K562 (cell line): ENCODE measurements around the gene NOP58. TPM values are rescaled to one million over a fixed set of nuclear protein-coding genes. Genes with fewer than 3 reads are reported as not detected.

Experiments
- ASH1L ChIP-seq: fragments of 450-650 bp; IDR thresholded peaks from 2 replicates; pipeline ENCODE4 v1.6.1; 2018; ENCODE audit warnings: borderline replicate concordance, mild to moderate bottlenecking, low read depth; ENCODE audit not compliant: partially characterized antibody
- CBFB ChIP-seq: sonication (generic); formaldehyde crosslinking; IDR thresholded peaks from 2 replicates; pipeline ENCODE4 v1.4.0; 2020; ENCODE audit warnings: mild to moderate bottlenecking, missing genetic modification reagents
- CHD1 ChIP-seq: fragments of 200-600 bp; sonication (generic); IDR thresholded peaks from one replicate; pipeline ENCODE4 v1.6.1; 2012; ENCODE audit warnings: mild to moderate bottlenecking, moderate library complexity, low read length, inconsistent platforms
- GATAD2A ChIP-seq: fragments of 450-650 bp; IDR thresholded peaks from 2 replicates; pipeline ENCODE4 v1.6.1; 2017
- HDAC6 ChIP-seq: IDR thresholded peaks from 2 replicates; pipeline ENCODE4 v1.6.1; 2012; ENCODE audit warnings: low read depth, mild to moderate bottlenecking, control low read depth, inconsistent platforms, low read length, moderate library complexity
- HNRNPLL ChIP-seq: fragments of 200-400 bp; formaldehyde crosslinking; IDR thresholded peaks from 2 replicates; pipeline ENCODE4 v1.6.1; 2017; ENCODE audit warnings: low read length, low read depth, mild to moderate bottlenecking; ENCODE audit not compliant: poor library complexity, severe bottlenecking
- HNRNPUL1 ChIP-seq: fragments of 200-400 bp; formaldehyde crosslinking; IDR thresholded peaks from 2 replicates; pipeline ENCODE4 v1.6.1; 2017; ENCODE audit warnings: low read length
- KAT8 ChIP-seq: fragments of 450-650 bp; IDR thresholded peaks from 2 replicates; pipeline ENCODE4 v1.6.1; 2016; ENCODE audit warnings: low read depth, mild to moderate bottlenecking
- KLF13 ChIP-seq: fragments of 450-650 bp; IDR thresholded peaks from 2 replicates; pipeline ENCODE4 v1.6.1; 2016; ENCODE audit warnings: missing genetic modification characterization, low read depth, mild to moderate bottlenecking, missing compliant biosample characterization, moderate library complexity, borderline replicate concordance
- NFE2 ChIP-seq: IDR thresholded peaks from 2 replicates; pipeline ENCODE4 v1.6.1; 2014; ENCODE audit warnings: antibody characterized with exemption, low read depth
- POLR3A ChIP-seq: IDR thresholded peaks from 2 replicates; pipeline ENCODE4 v1.6.1; 2011; ENCODE audit warnings: borderline replicate concordance, mild to moderate bottlenecking, moderate library complexity; ENCODE audit not compliant: insufficient read length, insufficient read depth; ENCODE audit errors: extremely low read depth
- RFX5 ChIP-seq: IDR thresholded peaks from 2 replicates; pipeline ENCODE4 v1.6.1; 2011; ENCODE audit warnings: low read depth, mild to moderate bottlenecking, improper control_type of control experiment, low read length
- SAFB ChIP-seq: fragments of 200-400 bp; formaldehyde crosslinking; IDR thresholded peaks from 2 replicates; pipeline ENCODE4 v1.6.1; 2017; ENCODE audit warnings: low read depth, low read length, borderline replicate concordance
- SMARCC2 ChIP-seq: fragments of 450-650 bp; IDR thresholded peaks from 2 replicates; pipeline ENCODE4 v1.6.1; 2017; ENCODE audit warnings: antibody characterized with exemption, moderate library complexity, mild to moderate bottlenecking, low read depth
- SPI1 ChIP-seq: IDR thresholded peaks from 2 replicates; pipeline ENCODE4 v1.6.1; 2011; ENCODE audit warnings: low read depth, low read length, control low read depth, borderline replicate concordance
- SRF ChIP-seq, 2 experiments: fragments of 250-450, 450-650 bp in 1 of 2; sonication (Bioruptor Pico) in 1 of 2; sonication (generic) in 1 of 2; formaldehyde crosslinking; IDR thresholded peaks; 2 replicates each; pipeline versions ENCODE4 v1.5.0 to v1.5.1; 2020 to 2022; ENCODE audit warnings: mild to moderate bottlenecking in 1 of 2, missing genetic modification reagents in 1 of 2
- TAL1 ChIP-seq: fragments of 450-650 bp; IDR thresholded peaks from 2 replicates; pipeline ENCODE4 v1.6.1; 2016; ENCODE audit warnings: mild to moderate bottlenecking
- ZFP30 ChIP-seq: fragments of 250-450 bp; sonication (Bioruptor Pico); IDR thresholded peaks from 2 replicates; pipeline ENCODE4 v1.8.0; 2022; ENCODE audit warnings: moderate library complexity, mild to moderate bottlenecking, inconsistent platforms, borderline replicate concordance
- ZNF143 ChIP-seq: sonication (generic); formaldehyde crosslinking; IDR thresholded peaks from 2 replicates; pipeline ENCODE4 v1.9.0; 2022; ENCODE audit warnings: mild to moderate bottlenecking, missing genetic modification reagents
- ZNF324 ChIP-seq: fragments of 250-450 bp; sonication (Bioruptor Pico); IDR thresholded peaks from 2 replicates; pipeline ENCODE4 v1.4.0; 2020; ENCODE audit warnings: mild to moderate bottlenecking
- ZNF778 ChIP-seq: fragments of 450-650 bp; formaldehyde crosslinking; IDR thresholded peaks from 2 replicates; pipeline ENCODE4 v1.4.0; 2020; ENCODE audit warnings: mild to moderate bottlenecking, moderate library complexity
- polyA plus RNA-seq, 8 experiments: library from polyadenylated mRNA; depleted of rRNA in 4 of 8; stranded (reverse) in 5 of 8; unstranded in 3 of 8; fragments of >200 nt; fragmentation: Nextera tagmentation in 2 of 8; fragmentation: Illumina TruSeq in 1 of 8; extraction: Ambion mirVana in 2 of 8; extraction: Trizol in 1 of 8; gene quantifications; 2 replicates each; pipeline versions ENCODE4 v1.2.1 to v1.2.3, GENCODE V29; 2011 to 2014; ENCODE audit warnings: inconsistent platforms in 1 of 8, missing spikeins in 1 of 8
- total RNA-seq, 7 experiments: library from RNA; depleted of rRNA in 6 of 7; stranded (reverse); fragments of >200 nt in 6 of 7; fragmentation: Illumina TruSeq in 2 of 7; extraction: Trizol in 2 of 7; gene quantifications; 2 replicates each; pipeline versions ENCODE4 v1.2.1 to v1.2.3, GENCODE V29; 2011 to 2021; ENCODE audit warnings: low replicate concordance in 1 of 7
- TF ChIP-seq, protein P1 (sequence below): fragments of 450-650 bp; IDR thresholded peaks from 2 replicates; pipeline ENCODE4 v1.7.1; 2018; ENCODE audit warnings: mild to moderate bottlenecking, low read depth; ENCODE audit not compliant: partially characterized antibody
- TF ChIP-seq, protein P2 (sequence below): fragments of 450-650 bp; IDR thresholded peaks from 2 replicates; pipeline ENCODE4 v1.6.1; 2014; ENCODE audit warnings: low read depth, mild to moderate bottlenecking, moderate library complexity, borderline replicate concordance
- TF ChIP-seq, protein P3 (sequence below): sonication (generic); formaldehyde crosslinking; IDR thresholded peaks from 2 replicates; pipeline ENCODE4 v1.8.0; 2022; ENCODE audit warnings: mild to moderate bottlenecking, low read depth, missing genetic modification reagents

The NOP58 gene
- total and polyA plus RNA-seq, 9 of the 15 experiments (the other 6 are each of a cell fraction or from before 2014, with no cell fraction given) = 132 to 332 (median 208) TPM

DNA sequence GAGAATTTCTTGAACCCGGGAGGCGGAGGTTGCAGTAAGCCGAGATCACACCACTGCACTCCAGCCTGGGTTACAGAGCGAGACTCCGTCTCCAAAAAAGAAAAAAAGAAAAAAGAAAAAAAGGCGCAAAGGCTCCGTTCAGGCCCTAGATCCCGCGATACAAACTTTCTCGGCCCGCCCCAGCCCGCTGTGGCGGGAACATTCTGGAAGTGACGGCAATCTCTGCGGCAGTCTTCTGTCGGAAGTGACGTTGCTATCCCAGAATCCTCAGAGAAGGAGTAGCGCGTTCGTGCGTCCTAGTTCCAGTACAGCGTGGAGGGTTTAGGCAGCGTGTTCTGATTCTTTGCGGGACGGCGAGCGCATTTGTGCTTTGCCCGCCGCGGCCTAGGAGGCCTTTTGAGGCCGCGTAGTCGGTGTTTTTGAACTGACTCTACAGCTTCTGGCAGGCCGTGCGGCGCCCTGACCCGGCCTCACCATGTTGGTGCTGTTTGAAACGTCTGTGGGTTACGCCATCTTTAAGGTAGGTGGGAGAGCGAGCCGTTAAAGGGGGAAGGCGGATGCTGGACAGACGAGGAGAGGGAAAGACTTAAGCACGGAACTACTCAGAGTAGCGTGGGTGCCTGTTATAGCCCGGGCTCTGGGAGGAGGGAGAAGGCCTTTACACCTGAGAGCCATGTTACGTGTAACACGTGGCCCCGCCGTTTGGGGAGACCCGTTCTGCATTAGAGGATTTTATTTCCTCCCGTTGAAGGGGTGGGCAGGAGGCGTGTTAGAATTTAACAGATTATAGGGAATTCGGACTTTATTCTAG is at the start of gene NOP58 (continued):
- TF ChIP-seq, protein P1, sequence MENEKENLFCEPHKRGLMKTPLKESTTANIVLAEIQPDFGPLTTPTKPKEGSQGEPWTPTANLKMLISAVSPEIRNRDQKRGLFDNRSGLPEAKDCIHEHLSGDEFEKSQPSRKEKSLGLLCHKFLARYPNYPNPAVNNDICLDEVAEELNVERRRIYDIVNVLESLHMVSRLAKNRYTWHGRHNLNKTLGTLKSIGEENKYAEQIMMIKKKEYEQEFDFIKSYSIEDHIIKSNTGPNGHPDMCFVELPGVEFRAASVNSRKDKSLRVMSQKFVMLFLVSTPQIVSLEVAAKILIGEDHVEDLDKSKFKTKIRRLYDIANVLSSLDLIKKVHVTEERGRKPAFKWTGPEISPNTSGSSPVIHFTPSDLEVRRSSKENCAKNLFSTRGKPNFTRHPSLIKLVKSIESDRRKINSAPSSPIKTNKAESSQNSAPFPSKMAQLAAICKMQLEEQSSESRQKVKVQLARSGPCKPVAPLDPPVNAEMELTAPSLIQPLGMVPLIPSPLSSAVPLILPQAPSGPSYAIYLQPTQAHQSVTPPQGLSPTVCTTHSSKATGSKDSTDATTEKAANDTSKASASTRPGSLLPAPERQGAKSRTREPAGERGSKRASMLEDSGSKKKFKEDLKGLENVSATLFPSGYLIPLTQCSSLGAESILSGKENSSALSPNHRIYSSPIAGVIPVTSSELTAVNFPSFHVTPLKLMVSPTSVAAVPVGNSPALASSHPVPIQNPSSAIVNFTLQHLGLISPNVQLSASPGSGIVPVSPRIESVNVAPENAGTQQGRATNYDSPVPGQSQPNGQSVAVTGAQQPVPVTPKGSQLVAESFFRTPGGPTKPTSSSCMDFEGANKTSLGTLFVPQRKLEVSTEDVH = peak; percentile 100
- TF ChIP-seq CBFB (CRISPR knock-in tag) (no peak), TAL1 (no peak), KLF13 (tag) (no peak), ZFP30 (CRISPR knock-in tag) (no peak), GATAD2A (no peak), CHD1 (peak; percentile 68), NFE2 (no peak), SMARCC2 (no peak), HDAC6 (no peak), ASH1L (no peak), ZNF778 (CRISPR knock-in tag) (no peak), POLR3A (no peak), SPI1 (no peak), SAFB (no peak), HNRNPUL1 (no peak), ZNF324 (CRISPR knock-in tag) (no peak), ZNF143 (peak; percentile 81), HNRNPLL (peak; percentile 54), SRF (CRISPR knock-in tag; IDR thresholded peaks at IDR 0.05) (no peak), RFX5 (no peak), KAT8 (no peak)
- TF ChIP-seq, protein P2, sequence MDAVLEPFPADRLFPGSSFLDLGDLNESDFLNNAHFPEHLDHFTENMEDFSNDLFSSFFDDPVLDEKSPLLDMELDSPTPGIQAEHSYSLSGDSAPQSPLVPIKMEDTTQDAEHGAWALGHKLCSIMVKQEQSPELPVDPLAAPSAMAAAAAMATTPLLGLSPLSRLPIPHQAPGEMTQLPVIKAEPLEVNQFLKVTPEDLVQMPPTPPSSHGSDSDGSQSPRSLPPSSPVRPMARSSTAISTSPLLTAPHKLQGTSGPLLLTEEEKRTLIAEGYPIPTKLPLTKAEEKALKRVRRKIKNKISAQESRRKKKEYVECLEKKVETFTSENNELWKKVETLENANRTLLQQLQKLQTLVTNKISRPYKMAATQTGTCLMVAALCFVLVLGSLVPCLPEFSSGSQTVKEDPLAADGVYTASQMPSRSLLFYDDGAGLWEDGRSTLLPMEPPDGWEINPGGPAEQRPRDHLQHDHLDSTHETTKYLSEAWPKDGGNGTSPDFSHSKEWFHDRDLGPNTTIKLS = peak; percentile 86
- TF ChIP-seq, protein P3, sequence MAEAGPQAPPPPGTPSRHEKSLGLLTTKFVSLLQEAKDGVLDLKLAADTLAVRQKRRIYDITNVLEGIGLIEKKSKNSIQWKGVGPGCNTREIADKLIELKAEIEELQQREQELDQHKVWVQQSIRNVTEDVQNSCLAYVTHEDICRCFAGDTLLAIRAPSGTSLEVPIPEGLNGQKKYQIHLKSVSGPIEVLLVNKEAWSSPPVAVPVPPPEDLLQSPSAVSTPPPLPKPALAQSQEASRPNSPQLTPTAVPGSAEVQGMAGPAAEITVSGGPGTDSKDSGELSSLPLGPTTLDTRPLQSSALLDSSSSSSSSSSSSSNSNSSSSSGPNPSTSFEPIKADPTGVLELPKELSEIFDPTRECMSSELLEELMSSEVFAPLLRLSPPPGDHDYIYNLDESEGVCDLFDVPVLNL (CRISPR knock-in tag) = peak; percentile 84
